MM.1S (cell line): ENCODE data around the gene FABP6.

Source experiments
- EZH2 ChIP-seq: fragments of 300-600 bp; sonication (generic); optimal IDR thresholded peaks from 2 replicates; pipeline ENCODE3; 2017; ENCODE audit warnings: low read depth, mild to moderate bottlenecking, antibody characterized with exemption, low read length, mixed read lengths
- EZH2phosphoT487 ChIP-seq: fragments of 300-600 bp; sonication (generic); IDR thresholded peaks from 2 replicates; pipeline ENCODE4 v1.6.1; 2018; ENCODE audit warnings: antibody characterized with exemption, low read length
- TF ChIP-seq, protein P1 (sequence below): fragments of 300-600 bp; sonication (generic); IDR thresholded peaks from 2 replicates; pipeline ENCODE4 v1.5.1; 2016; ENCODE audit warnings: antibody characterized with exemption, low read length, mixed read lengths

DNA sequence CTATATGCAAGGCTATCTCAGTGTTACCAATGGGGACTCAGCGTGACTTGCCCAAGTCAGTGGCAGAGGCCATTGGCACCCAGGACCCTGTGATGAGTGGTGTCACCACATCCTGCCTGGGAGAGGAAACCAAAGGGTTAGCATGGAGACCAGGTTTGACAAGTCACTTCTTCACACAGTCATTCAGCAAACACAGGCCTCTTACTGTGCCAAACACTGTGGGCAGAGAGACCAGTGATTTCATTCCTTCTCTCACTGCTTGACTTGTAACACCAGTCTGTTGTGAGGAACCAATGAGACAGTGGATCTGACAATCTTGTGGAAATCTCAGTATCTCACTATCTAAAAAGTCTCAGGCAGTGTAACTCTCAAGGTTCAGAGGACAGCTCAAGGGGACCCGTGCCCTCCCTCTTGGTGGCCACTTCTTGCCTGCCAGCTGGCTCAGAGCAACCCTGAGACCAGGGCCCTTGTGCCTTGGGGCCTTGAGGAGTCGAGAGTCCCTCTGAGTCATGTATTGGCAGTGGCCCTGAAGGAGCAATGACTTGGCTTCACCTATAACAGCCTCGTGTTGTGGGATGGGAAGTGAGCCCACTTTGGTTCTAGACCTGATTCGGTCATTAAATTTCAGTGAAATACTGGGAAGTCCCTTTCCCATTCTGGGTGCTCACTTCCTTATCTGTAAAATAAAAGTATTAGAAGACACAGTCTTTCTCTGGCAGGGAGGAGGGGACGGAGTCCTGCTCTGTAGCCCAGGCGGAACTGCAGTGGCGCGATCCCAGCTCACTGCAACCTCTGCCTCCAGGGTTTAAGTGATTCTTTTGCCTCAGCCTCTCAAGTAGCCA, 1.6 kb downstream of the FABP6 start:
- TF ChIP-seq, protein P1, sequence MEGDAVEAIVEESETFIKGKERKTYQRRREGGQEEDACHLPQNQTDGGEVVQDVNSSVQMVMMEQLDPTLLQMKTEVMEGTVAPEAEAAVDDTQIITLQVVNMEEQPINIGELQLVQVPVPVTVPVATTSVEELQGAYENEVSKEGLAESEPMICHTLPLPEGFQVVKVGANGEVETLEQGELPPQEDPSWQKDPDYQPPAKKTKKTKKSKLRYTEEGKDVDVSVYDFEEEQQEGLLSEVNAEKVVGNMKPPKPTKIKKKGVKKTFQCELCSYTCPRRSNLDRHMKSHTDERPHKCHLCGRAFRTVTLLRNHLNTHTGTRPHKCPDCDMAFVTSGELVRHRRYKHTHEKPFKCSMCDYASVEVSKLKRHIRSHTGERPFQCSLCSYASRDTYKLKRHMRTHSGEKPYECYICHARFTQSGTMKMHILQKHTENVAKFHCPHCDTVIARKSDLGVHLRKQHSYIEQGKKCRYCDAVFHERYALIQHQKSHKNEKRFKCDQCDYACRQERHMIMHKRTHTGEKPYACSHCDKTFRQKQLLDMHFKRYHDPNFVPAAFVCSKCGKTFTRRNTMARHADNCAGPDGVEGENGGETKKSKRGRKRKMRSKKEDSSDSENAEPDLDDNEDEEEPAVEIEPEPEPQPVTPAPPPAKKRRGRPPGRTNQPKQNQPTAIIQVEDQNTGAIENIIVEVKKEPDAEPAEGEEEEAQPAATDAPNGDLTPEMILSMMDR = no peak
- TF ChIP-seq EZH2phosphoT487 = no peak
- TF ChIP-seq EZH2 = no peak
